ENCODE data around the gene CASP9. TPM values are rescaled to one million over a fixed set of nuclear protein-coding genes. Genes with fewer than 3 reads are reported as not detected.

Gene CASP9
- total RNA-seq, 1 experiment from 2014 or later, result 15.9 TPM

DNA sequence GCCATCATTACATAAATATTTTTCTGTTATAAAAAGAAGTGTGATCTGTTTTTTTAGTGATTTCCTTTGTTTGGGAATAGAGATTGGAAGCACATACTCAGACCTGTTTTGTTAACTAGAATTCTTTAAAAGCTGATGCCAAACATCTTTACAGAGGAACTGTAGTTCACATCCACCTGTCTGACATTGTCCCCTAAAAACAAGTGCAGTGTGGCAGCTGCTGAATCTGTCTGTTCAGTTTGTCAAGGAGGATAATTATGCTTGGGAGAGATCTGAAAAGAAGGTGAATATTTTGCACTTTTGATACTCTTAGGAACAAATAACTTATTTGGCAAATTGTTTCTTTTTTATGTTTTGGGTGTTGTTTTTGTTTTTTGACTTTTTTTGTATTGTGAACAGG is 47.3 kb upstream of the CASP9 start:
- no peaks in the 10 kb centered on the region for H3K9me3 Mint-ChIP-seq
- Histone ChIP-seq H3K23ac (ENCODE audit: insufficient read length, low read depth, low read length) (no peak overlapping the region), H3K9me3 (ENCODE audit: control insufficient read depth, low read depth, low read length) (no peaks in the 10 kb centered on the region), H3K9ac (ENCODE audit: extremely low read depth, insufficient read length, low read length) (no peak overlapping the region), H3K14ac (ENCODE audit: insufficient read depth, low read length) (no peak overlapping the region), H2BK15ac (ENCODE audit: low read depth, low read length) (no peak overlapping the region), H3K4me2 (ENCODE audit: insufficient read depth, insufficient read length, low read length) (no peak overlapping the region), H3T11ph (ENCODE audit: low read length) (no peak overlapping the region), H4K8ac (replicated peaks; ENCODE audit: insufficient read length, low read depth, low read length) (no peak overlapping the region), H3K79me1 (ENCODE audit: insufficient read depth, low read depth, low read length, poor library complexity, severe bottlenecking) (no peaks in the 10 kb centered on the region), H3K4me1 (ENCODE audit: insufficient read depth, low read length) (no peaks in the 10 kb centered on the region), H3K23me2 (ENCODE audit: insufficient read length, low read depth, low read length, poor library complexity, severe bottlenecking) (no peaks in the 10 kb centered on the region), H3K56ac (ENCODE audit: insufficient read length, low read depth, low read length) (no peak overlapping the region), H3K18ac (ENCODE audit: insufficient read length, low read depth, low read length) (no peak overlapping the region), H4K20me1 (ENCODE audit: control insufficient read depth, insufficient read depth, insufficient read length) (no peaks in the 10 kb centered on the region), H4K91ac (ENCODE audit: insufficient read length, low read depth, low read length) (no peak overlapping the region), H3K27me3 (ENCODE audit: insufficient read depth, low read length) (no peaks in the 10 kb centered on the region), H3K27ac (ENCODE audit: insufficient read length, low read depth, low read length) (no peak overlapping the region), H2BK20ac (ENCODE audit: low read depth, low read length, poor library complexity, severe bottlenecking) (no peak overlapping the region), H2AK5ac (ENCODE audit: insufficient read length, low read length) (no peak overlapping the region), H2BK120ac (ENCODE audit: low read depth, low read length, poor library complexity, severe bottlenecking) (no peak overlapping the region), H2BK12ac (ENCODE audit: insufficient read length, low read depth, low read length) (no peak overlapping the region), H2AFZ (ENCODE audit: low read length) (no peak overlapping the region), H4K5ac (ENCODE audit: insufficient read length, low read depth, low read length) (no peak overlapping the region), H3K79me2 (ENCODE audit: insufficient read depth, low read length) (0 out of 2 replicates have a peak, but pooled peaks cover 2% of the 10 kb centered on the region), H2BK5ac (ENCODE audit: insufficient read length, low read length) (no peak overlapping the region), H3K4ac (ENCODE audit: low read depth, low read length) (no peak overlapping the region)
- H3K27ac Mint-ChIP-seq, result no peak overlapping the region
- no peaks in the 10 kb centered on the region for H3K27me3 Mint-ChIP-seq (ENCODE audit: low read depth)
- TF ChIP-seq, protein P1, sequence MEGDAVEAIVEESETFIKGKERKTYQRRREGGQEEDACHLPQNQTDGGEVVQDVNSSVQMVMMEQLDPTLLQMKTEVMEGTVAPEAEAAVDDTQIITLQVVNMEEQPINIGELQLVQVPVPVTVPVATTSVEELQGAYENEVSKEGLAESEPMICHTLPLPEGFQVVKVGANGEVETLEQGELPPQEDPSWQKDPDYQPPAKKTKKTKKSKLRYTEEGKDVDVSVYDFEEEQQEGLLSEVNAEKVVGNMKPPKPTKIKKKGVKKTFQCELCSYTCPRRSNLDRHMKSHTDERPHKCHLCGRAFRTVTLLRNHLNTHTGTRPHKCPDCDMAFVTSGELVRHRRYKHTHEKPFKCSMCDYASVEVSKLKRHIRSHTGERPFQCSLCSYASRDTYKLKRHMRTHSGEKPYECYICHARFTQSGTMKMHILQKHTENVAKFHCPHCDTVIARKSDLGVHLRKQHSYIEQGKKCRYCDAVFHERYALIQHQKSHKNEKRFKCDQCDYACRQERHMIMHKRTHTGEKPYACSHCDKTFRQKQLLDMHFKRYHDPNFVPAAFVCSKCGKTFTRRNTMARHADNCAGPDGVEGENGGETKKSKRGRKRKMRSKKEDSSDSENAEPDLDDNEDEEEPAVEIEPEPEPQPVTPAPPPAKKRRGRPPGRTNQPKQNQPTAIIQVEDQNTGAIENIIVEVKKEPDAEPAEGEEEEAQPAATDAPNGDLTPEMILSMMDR (conservative IDR thresholded peaks at IDR 0.05), result no peak
- H3K36me3 Mint-ChIP-seq (ENCODE audit: insufficient read depth in 1 of 3, low read depth in 3 of 3), result peaks cover 7 to 47% (median 39%) of the 10 kb centered on the region in 3 experiments; a peak in 5 of 7 replicates
- H3K4me1 Mint-ChIP-seq, result peaks cover 3 to 5% of the 10 kb centered on the region in 2 experiments
- DNase-seq, result no peak
- H3K4me3 Mint-ChIP-seq, result no peak overlapping the region
